HG02623 (cell line): ENCODE results near the gene RGS1.

Source experiments
- ATAC-seq: cut with Tn5 transposase; IDR thresholded peaks from one replicate; pipeline ENCODE4 v1.9.1; 2021; ENCODE audit warnings: moderate library complexity; ENCODE audit not compliant: unreplicated experiment

Gene RGS1

DNA sequence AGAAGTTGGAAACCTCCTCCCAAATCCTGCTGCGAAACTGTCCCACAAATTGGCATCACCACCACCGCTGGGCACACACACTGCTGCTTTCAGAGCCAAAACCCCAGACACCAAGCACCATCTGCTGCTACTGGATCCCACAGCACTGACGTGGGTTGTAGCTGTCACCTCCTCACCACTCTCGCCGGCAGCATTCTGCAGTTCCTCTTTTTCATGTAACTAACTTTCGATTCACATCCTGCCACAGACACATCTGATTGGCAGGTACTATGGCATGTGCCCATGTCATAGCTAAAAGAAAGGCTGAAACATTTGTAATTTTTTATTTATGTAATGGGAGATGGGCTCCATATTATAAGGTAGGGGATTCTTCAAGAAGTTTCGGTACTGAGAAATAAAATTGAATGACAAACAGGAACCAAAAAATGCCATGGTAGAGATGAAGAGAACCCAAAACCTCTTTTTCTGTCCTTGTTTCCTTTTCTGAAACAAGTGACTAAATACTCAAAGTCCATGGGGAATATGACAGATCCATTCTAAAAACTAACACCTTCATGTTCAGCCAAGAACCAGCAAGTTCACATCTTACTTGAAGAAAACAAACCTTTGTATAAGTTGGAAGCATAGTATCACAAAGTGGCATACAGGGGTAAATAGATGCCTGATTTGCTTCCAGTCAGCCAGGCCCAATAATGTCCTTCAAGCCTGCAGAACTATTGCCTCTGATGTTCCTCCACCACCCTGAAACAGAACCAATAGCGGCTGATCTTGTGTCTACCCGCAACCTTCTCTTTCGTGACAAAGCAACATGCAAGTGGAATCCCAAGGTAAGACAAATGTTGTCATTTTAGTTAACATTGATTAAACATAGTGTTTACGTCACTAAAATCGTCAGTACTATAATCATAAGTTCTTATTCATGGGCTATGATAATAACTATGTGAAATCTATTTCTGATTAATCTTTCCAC lies 33.8 kb downstream of the RGS1 start:
- ATAC-seq = peak; percentile 99

DNA sequence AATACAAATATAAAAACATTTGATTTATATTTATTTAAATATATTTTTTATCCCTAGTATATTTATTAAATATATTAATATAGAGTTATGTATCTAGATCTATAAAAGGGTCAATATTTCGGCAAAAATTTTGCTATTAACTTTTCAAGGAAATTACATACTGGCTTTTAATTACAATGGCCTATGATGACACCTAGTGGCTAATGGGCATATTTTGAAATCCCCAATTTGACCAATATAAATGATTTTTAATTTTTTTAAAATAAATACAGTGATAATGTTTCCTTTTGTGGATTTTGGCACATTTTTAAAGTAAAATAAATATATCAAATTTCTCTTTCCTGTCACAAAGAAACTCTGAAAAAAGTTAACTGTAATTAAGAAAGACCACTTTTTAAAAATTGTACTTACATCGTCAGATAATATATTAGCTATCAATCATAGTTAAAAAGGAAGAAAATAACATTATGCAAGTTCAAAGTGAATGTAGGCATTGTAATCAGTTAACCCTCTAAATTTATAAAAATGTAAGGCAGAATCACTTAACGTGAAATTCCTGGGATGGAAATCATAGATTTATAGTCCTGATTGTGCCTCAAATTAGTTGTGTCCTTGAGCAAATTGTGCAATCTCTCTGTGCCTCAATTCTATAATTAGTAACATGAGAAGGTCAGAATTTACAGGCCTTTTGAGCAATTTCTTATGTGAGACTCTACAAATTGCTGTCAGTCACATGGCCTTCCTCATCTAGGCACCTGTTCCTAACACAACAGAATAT lies 34.7 kb downstream of the RGS1 start:
- ATAC-seq = no peak

DNA sequence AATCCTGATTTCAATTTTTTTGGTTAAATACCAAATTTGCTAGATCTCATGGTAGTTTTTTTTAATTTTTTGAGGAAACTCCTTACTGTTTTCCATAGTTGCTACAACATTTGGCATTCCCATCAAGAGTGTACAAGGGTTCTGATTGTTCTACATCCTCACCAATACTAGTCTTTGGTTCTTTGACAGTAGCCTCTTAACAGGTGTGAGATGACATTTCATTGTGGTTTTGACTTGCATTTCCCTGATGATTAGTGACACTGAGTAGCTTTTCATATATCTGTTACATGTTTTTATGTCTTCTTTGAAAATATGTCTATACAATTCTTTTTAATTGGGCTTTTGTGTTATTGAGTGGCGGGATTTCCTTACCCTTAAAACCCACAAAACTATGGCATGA lies 39.5 kb downstream of the RGS1 start:
- no peak for ATAC-seq

DNA sequence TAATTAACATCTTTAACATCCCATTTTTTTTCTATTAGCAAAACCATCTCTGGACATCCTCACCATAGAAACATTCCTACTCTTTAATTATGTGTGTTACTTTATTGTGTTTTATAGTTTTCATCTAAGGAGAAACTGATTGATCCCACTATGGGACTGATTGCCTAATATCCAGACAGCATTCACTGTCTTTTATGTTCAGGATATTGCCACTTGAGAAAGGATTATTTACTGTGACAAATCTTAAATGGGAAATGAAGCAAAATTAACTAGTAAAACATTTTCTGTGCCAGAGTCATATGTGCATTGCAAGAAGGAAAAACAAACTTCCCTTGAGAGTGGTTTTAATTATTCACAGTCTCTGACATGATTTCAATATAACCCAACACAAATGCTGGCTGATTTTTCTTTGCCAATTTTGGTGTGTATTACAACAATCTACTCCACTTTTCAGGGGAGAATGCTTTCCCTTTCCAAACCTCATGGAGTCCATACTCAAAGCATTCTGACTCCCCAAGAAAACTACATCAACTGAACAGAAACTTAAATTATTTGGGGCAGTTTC lies 44.6 kb downstream of the RGS1 start:
- no peak for ATAC-seq

DNA sequence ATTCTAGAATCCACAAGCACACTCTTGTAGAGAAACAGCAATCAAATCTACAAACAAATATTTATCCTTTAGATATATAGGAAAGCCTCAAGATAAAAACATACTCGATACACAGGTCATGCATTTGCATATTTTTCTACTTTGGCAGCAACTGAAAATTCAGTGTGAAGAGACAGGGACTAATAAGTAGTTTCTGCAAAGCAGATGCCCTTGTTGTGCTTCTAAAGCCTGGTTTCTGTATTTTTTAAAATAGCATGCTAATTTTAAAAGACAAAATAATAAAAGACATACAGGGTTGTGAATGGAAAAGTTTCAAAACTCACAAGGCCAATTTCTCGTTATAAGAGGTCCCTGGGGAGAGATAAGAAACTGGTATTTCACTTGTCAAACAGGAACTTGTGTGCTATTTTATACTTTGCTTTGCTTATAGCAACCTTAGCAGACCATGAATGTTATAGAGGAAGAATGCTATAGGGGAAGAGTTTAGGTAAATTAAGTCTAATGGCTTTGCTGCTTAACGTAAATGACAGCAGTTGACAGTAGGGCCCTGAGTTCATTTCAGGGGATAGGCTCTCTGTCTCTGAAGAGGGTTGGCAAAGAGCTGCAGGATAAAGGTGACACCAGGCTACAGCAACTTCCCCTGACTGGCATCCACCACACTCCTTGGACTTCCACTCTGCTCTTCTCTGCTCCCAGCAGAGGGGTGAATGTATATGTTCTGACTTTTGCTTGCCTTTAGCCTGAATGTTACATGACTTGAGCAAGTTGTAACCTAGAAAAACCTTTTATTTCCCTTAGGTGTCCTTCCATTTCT lies 51.0 kb downstream of the RGS1 start:
- peak; percentile 81 for ATAC-seq

DNA sequence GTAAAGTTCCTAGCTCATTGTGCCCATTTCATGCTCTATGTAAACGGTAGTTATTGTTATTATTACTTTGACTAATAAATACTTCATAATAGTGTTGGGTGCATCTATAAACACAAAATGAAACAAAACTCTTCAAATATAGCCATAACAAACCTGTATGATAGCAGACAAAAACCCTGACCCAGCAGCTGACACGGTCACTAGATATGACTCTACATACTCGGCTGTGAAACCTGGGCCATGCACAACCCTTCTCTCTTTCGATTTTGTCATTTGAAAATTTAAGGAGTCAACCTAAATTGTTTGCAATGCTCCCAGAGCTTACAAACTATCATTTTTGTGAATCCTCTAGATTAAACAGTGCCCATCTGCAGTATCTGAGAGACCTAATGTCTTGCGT lies 52.3 kb downstream of the RGS1 start:
- ATAC-seq = no peak

DNA sequence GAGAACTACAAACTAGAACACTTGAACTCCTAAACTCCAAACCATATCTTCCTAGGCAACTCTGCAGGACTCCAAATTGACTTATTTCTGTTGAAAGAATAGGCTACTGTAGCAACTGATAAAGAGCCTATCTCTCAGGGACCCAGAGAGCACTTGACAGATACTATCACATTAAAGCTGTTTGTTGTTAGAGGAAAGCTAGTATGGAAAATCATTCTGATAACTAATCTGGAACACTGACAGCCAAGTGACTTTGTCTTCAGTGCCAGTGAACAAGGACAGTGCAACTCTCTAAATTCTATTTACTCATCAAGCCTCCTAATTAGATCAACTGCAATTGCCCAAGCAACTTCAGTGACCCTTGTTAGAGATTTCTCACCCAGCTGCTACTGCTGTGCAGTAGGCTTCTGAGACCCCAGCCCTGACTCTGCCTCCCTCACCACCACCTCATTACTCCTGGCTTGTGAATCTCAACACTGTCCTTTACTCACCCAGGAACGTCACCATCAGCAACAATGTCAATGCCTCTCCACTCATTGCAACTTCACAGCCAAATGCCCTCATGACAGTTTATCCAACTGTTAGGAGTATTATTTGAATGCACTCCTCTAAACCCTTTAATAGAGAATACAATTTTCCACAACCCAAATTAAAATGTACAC lies 53.0 kb downstream of the RGS1 start:
- ATAC-seq = no peak

DNA sequence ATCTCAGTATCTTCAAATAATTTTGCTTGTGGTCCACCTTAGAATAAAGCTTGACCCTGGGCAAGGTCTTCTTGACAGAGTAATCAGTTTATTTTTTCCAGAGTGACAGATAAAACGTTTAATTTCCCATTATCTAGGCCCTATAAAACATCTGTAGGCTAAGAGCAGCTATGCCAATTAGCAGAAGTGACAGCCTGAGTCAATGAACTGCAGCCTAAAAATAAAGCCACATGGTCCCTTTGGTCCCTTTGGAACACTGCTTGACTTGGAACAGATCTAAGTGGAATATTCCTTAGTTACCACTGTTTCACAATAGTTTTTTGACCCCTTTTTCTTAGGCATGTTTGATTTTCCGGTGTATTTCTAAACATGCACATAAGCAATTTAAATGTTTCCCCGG lies 54.0 kb downstream of the RGS1 start:
- ATAC-seq = no peak
